Measurements from ENCODE around the gene FBXL20.

DNA sequence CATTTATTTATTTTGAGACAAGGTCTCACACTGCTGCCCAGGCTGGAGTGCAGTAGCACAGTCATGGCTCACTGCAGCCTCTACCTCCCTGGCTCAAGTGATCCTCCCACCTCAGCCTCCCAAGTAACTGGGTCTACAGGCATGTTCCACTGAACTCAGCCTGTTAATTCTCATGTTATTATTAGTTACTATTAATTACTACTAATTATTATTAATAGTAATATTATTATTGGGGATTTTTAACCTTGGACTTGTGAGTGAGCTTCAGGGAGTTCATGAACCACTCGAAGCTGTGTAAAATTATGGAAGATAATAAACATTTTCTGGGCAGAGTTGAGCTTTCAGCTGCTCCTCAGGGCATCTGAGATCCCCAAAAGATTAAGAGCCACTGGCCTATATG lies 171.1 kb downstream of the FBXL20 start:
- TF ChIP-seq POLR2A (IDR thresholded peaks at IDR 0.05): no peak
- TF ChIP-seq, protein P1, sequence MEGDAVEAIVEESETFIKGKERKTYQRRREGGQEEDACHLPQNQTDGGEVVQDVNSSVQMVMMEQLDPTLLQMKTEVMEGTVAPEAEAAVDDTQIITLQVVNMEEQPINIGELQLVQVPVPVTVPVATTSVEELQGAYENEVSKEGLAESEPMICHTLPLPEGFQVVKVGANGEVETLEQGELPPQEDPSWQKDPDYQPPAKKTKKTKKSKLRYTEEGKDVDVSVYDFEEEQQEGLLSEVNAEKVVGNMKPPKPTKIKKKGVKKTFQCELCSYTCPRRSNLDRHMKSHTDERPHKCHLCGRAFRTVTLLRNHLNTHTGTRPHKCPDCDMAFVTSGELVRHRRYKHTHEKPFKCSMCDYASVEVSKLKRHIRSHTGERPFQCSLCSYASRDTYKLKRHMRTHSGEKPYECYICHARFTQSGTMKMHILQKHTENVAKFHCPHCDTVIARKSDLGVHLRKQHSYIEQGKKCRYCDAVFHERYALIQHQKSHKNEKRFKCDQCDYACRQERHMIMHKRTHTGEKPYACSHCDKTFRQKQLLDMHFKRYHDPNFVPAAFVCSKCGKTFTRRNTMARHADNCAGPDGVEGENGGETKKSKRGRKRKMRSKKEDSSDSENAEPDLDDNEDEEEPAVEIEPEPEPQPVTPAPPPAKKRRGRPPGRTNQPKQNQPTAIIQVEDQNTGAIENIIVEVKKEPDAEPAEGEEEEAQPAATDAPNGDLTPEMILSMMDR (IDR thresholded peaks at IDR 0.05): no peak

Measured in prostate gland (tissue), 2 donors.